Vagina (tissue), 2 donors: ENCODE results near the gene FXYD3. TPM values are rescaled to one million over a fixed set of nuclear protein-coding genes. Genes with fewer than 3 reads are reported as not detected.
"Not testable (repeated sequence)": the region's sequence is repeated elsewhere in the genome, so short reads cannot be mapped to it uniquely, and the experiment has no call there.

ENCODE experiments used
- DNase-seq, 2 donors: peaks; one replicate each; pipeline ENCODE4 v3.0.0-alpha.2; 2017; ENCODE audit errors: extremely low spot score in 2 of 2
- H3K27ac ChIP-seq: fragments of 200-600 bp; sonication (generic); one replicate; pipeline ENCODE4 v1.5.1; 2019
- H3K27me3 ChIP-seq: fragments of 200-600 bp; sonication (generic); one replicate; pipeline ENCODE4 v1.5.1; 2019
- H3K36me3 ChIP-seq, 2 donors: fragments of 200-600 bp; sonication (generic); one replicate each; pipeline ENCODE4 v1.5.1; 2017 to 2019
- H3K4me1 ChIP-seq: fragments of 200-600 bp; sonication (generic); one replicate; pipeline ENCODE4 v1.5.1; 2019
- H3K4me3 ChIP-seq, 2 donors: fragments of 200-600 bp; sonication (generic); 1 replicate in 1 of 2; 2 replicates in 1 of 2; pipeline ENCODE4 v1.5.1; 2016 to 2019
- H3K9me3 ChIP-seq: fragments of 200-600 bp; sonication (generic); one replicate; pipeline ENCODE4 v1.5.1; 2019
- POLR2A ChIP-seq, 2 donors: fragments of 450-650 bp; IDR thresholded peaks; one replicate each; pipeline ENCODE4 v1.6.1; 2017; ENCODE audit warnings: antibody characterized with exemption in 2 of 2, mild to moderate bottlenecking in 2 of 2, moderate library complexity in 2 of 2
- POLR2AphosphoS5 ChIP-seq, 2 donors: sonication (generic); formaldehyde crosslinking; IDR thresholded peaks; one replicate each; pipeline ENCODE4 v1.9.0; 2017; ENCODE audit warnings: antibody characterized with exemption in 2 of 2, mild to moderate bottlenecking in 2 of 2, low read depth in 1 of 2; ENCODE audit not compliant: insufficient read depth in 1 of 2
- intact Hi-C: fragments of 100-400 bp; cut with DNase I; formaldehyde crosslinking; loops from one replicate; pipeline ENCODE4 v1.15.1; 2023
- total RNA-seq: library from RNA; depleted of rRNA; stranded (reverse); fragments of >200 nt; gene quantifications from one replicate; pipeline ENCODE4 v1.2.3, GENCODE V29; 2016
- TF ChIP-seq, protein P1 (sequence below), 3 experiments: fragments of 450-650 bp in 2 of 3; fragments of 200-600 bp in 1 of 3; sonication (generic) in 1 of 3; IDR thresholded peaks; one replicate each; pipeline ENCODE4 v1.5.1; 2017 to 2019; ENCODE audit warnings: antibody characterized with exemption in 3 of 3, mild to moderate bottlenecking in 2 of 3, moderate library complexity in 2 of 3

Gene FXYD3
- total RNA-seq, 1 donor from 2014 or later, result 788 TPM

DNA sequence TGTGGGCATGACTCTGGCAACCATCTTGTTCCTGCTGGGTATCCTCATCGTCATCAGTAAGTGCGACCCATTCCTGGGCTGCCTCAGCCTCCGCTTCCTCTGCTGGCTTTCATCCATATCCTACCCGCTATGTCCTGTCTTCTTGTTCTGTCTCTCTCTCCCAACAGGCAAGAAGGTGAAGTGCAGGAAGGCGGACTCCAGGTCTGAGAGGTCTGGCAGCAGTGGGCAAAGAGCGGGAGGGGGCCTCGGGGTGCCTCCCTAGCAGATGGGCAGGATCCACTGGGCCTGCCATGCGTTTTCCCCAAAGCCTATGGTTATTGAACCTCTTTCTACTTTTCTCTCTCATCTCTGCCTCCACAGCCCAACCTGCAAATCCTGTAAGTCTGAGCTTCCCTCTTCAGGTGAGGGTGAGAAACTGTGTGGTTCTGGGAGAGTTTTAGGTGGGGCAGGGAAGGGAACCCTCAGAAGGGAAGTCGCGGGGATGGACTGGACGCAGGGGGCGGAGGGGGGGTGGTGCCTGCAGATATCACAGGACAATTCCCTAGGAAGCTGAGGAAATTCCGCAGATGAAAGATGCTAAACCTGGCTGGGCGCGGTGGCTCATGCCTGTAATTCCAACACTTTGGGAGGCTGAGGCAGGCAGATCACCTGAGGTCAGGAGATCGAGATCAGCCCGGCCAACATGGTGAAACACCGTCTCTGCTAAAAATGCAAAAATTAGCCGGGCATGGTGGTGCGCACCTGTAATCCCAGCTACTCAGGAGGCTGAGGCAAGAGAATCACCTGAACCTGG, 35.8 kb downstream of the FXYD3 start:
- DNase-seq, result no peak
- no peak for TF ChIP-seq POLR2AphosphoS5 (IDR thresholded peaks at IDR 0.05; ENCODE audit: insufficient read depth in 1 of 2, low read depth in 1 of 2)
- TF ChIP-seq, protein P1, sequence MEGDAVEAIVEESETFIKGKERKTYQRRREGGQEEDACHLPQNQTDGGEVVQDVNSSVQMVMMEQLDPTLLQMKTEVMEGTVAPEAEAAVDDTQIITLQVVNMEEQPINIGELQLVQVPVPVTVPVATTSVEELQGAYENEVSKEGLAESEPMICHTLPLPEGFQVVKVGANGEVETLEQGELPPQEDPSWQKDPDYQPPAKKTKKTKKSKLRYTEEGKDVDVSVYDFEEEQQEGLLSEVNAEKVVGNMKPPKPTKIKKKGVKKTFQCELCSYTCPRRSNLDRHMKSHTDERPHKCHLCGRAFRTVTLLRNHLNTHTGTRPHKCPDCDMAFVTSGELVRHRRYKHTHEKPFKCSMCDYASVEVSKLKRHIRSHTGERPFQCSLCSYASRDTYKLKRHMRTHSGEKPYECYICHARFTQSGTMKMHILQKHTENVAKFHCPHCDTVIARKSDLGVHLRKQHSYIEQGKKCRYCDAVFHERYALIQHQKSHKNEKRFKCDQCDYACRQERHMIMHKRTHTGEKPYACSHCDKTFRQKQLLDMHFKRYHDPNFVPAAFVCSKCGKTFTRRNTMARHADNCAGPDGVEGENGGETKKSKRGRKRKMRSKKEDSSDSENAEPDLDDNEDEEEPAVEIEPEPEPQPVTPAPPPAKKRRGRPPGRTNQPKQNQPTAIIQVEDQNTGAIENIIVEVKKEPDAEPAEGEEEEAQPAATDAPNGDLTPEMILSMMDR (IDR thresholded peaks at IDR 0.05), result no peak
- no peak for TF ChIP-seq POLR2A (IDR thresholded peaks at IDR 0.05)
- peak overlapping the region; percentile 37 for H3K27ac ChIP-seq
- no peaks in the 10 kb centered on the region for H3K27me3 ChIP-seq
- H3K36me3 ChIP-seq, result no peaks in the 10 kb centered on the region
- peaks cover 32% of the 10 kb centered on the region for H3K4me1 ChIP-seq
- H3K4me3 ChIP-seq, result no peak overlapping the region
- intact Hi-C loops, result no loop called here
- H3K9me3 ChIP-seq, result no peaks in the 10 kb centered on the region

DNA sequence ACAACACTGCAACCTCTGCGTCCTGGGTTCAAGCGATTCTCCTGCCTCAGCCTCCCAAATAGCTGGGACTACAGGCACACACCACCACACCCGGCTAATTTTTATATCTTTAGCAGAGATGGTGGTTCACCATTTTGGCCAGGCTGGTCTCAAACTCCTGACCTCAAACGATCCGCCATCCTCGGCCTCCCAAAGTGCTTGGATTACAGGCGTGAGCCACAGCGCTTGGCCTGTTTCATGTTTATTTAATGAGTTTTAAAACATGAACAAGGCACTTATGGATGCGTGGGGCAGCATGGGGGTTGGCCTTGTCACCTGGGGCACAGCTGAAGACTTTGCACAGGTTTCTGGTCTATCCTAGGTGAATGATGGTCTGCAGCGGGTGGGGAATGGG, 37.5 kb downstream of the FXYD3 start:
- Histone ChIP-seq H3K27ac (peak overlapping the region; percentile 90), H3K4me1 (peaks cover 37% of the 10 kb centered on the region)
- H3K27me3 ChIP-seq, intact Hi-C loops, DNase-seq, H3K9me3 ChIP-seq, H3K4me3 ChIP-seq, H3K36me3 ChIP-seq: not testable (repeated sequence)

DNA sequence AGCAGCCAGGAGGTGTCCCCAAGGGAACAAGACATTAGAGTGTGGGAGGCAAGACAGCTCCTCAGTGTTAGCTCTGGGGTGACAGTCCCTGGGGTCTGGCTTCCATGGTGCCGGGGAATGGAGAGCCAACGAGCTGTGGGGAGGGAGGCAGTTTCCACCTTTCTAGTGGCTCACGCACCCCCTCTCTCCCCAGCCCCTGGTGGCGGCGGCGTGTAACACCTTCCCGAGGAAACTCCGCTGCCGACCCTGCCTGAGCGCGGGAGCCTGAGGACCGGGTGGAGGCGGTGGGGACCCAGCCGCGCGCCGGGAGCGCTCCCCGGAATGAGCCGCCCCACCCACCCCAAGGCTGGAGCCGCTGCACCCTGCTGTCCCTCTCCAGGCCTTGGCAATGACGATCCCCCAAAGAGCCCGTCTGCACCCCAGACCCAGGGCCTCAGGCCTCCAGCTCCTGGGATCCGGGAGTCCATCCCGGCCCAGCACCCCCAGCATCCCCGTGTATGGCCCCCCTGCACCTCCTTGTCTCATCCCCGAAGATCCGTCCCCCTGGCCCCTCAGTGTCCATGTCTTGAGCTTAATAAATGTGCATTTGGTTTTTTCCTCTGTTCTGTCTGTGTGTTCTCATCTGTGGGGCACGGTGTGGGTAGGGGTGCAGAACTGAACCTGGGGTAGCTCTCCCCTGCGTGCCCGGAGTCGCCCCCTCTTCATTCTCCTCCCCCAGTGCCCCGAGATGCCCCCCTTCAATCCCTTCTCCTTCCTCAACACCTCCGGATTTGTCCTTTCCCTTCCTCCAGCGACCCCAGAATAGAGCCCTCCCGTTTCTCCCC, 38.3 kb downstream of the FXYD3 start:
- H3K9me3 ChIP-seq, result no peaks in the 10 kb centered on the region
- peak overlapping the region; percentile 73 to 78 for H3K4me3 ChIP-seq
- H3K27me3 ChIP-seq, result no peaks in the 10 kb centered on the region
- peak overlapping the region; percentile 90 for H3K27ac ChIP-seq
- intact Hi-C loops, result no loop called here
- TF ChIP-seq, protein P1 (IDR thresholded peaks at IDR 0.05), result peak in 1 of 3 experiments; percentile 54
- TF ChIP-seq POLR2AphosphoS5 (IDR thresholded peaks at IDR 0.05; ENCODE audit: insufficient read depth in 1 of 2, low read depth in 1 of 2), result no peak
- no peak for DNase-seq
- H3K36me3 ChIP-seq, result peaks cover 0 to 17% of the 10 kb centered on the region in 2 donors
- H3K4me1 ChIP-seq, result peaks cover 37% of the 10 kb centered on the region

DNA sequence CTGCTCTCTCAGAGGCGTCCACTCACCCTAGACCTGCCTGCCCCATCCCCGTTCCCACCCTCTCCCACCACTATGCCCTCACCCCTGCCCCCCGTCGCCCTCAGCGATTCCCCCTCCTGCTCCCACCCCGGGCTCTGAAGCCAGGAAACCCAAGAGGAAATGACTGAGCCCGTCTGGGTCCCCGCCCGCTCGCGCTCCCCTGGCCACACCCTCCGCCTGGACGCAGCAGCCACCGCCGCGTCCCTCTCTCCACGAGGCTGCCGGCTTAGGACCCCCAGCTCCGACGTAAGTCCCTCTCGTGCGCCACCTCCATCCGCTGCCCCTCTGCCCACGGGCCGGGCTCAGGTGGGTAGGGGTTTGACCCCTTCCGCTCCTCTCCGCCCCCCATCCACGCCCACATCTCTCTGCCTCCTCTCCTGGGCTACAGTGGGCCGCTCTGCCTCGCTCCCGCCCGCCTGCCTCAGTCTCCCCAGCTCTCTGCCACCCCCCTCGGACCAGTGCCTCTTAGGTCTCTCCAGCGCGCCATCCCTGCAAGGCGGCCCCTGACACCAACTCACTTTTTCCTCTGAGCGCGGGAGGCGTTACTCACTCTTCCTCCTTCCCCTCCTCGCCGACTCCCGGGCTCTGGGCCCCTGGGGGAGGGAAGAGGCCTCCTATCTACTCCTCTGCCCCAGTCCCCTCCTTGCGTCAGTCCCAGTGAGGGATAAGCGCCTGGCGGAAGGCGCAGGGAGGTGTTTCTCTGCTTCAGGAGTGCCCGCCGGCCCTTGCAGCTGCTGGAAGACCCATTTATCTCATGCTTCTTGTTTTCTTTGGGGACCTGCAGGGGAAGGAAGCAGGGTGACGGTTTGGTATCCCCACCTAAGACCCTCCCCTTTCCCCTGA, 39.1 kb downstream of the FXYD3 start, which contains the start of gene FXYD5:
TSS of gene FXYD5 (plus strand) at position 211 of the 882 bp plus-strand sequence. CDS start 816 bp downstream, outside the sequence.
- intact Hi-C loops, result no loop called here
- no peak for DNase-seq

More for the DNA sequence above, 39.1 kb downstream of the FXYD3 start, which contains the start of gene FXYD5:
- peak in 1 of 2 donors; percentile 93 for TF ChIP-seq POLR2AphosphoS5 (IDR thresholded peaks at IDR 0.05; ENCODE audit: insufficient read depth in 1 of 2, low read depth in 1 of 2)
- peak in 1 of 2 donors; percentile 51 for TF ChIP-seq POLR2A (IDR thresholded peaks at IDR 0.05)
- TF ChIP-seq, protein P1 (IDR thresholded peaks at IDR 0.05), result peak in 1 of 3 experiments; percentile 23
- Histone ChIP-seq H3K27me3 (no peaks in the 10 kb centered on the region), H3K9me3 (no peaks in the 10 kb centered on the region), H3K36me3 (peaks cover 0 to 25% of the 10 kb centered on the region in 2 donors), H3K4me1 (peaks cover 37% of the 10 kb centered on the region), H3K27ac (peak within 1 kb of the TSS; percentile 90), H3K4me3 (peak within 1 kb of the TSS; percentile 73 to 78)
